HG02571 (cell line): Measurements from ENCODE around the gene CHTF8.

Experiments used
- ATAC-seq: cut with Tn5 transposase; IDR thresholded peaks from one replicate; pipeline ENCODE4 v1.9.1; 2021; ENCODE audit warnings: mild to moderate bottlenecking, moderate library complexity; ENCODE audit not compliant: unreplicated experiment

Gene CHTF8

DNA sequence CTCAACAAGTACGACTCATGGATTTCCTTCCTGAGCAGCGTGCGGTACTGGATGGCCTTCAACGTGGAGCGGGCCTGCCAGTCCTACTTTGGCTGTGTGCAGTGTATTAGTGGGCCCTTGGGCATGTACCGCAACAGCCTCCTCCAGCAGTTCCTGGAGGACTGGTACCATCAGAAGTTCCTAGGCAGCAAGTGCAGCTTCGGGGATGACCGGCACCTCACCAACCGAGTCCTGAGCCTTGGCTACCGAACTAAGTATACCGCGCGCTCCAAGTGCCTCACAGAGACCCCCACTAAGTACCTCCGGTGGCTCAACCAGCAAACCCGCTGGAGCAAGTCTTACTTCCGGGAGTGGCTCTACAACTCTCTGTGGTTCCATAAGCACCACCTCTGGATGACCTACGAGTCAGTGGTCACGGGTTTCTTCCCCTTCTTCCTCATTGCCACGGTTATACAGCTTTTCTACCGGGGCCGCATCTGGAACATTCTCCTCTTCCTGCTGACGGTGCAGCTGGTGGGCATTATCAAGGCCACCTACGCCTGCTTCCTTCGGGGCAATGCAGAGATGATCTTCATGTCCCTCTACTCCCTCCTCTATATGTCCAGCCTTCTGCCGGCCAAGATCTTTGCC lies 17.9 kb downstream of the CHTF8 start:
- ATAC-seq = no peak

DNA sequence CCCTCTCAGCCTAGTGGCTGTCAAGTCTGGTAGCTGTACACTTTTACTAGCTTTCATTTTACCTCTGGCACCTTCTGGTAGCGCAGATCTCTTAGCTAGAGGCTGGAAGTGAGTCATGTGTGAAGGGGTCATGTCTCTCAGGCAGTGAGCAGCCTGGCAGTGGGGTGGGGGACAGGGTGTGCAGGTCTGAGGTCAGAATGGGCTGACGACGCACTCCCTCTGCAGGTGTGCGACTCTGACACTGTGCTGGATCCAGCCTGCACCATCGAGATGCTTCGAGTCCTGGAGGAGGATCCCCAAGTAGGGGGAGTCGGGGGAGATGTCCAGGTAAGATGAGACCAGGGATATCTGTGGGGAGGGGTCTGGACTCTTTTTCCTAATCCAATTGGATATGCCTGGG lies 19.2 kb downstream of the CHTF8 start:
- ATAC-seq = no peak

DNA sequence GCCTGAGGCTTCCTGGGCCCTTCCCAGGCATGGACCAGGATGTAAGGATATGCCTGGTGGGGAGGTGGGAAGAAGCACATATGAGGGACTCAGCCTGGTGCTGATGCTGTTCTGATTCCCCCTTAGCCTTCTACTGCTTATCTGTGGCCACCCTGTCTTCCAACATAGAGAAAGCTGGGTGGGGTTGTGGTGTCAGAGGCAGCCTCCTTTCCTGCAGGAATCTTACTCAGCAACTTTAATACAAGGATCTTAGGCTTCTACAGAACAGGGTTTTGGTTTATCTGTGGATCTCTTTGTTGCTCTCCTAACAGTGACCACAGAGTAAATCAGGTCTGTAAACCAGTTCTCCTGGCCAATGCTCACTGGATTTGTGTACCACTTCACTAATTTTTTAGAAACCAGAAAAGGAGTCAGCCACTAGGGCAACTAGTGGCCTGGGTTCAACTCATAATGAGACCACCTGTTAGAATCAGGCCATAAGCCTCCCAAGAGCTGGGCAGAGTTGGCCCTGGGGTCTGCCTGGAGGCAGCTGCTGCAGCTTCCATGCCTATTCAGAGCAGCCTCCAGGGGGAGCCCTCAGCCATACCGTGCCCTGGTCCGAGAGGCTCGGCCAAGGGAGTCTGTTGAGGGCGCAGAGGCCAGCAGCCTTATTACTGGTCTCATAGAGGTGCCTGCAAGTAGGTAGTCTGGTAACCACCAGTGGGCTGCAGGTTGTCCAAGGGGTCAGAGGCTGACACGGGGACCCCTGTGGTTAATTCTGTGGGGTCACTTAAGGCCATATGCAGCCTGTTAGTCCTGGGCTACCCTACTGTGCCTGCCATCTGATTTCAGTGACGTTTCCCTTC lies 19.9 kb downstream of the CHTF8 start:
- no peak for ATAC-seq

GRCh38 chr16:69111876-69112230 lies 20.5 kb downstream of the CHTF8 start:
- no peak for ATAC-seq

DNA sequence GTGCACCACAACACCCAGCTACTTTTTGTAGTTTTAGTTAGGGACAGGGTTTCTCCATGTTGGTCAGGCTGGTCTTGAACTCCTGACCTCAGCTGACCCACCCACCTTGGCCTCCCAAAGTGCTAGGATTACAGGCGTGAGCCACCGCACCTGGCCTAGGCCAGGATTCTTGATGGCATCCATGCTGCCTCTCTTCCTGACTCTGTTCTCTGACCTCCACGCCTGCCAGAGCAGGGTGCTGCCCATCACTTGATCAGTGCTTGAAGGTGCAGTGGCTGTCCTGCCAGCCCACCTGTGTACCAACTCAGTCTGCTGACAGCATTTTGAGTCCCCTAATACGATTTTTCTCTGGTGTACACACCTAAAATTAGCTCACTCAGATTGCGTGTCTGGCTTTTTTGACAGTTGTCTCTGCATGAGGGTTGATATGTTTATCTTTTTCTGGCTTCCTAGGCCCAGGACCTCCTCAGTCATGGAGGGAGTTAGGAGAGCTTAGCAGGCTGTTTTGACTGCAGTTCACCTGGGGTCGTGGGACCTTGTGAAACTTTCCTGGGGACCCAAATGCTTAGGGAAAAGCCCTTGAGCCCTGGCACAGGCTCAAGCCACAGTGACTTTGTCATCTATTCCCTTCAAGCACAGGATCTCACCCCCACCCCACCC lies 21.0 kb downstream of the CHTF8 start:
- ATAC-seq = no peak

GRCh38 chr16:69110406-69110805 lies 22.0 kb downstream of the CHTF8 start:
- ATAC-seq = no peak

- no peak for ATAC-seq
These were observed 22.7 kb downstream of the CHTF8 start for GRCh38 chr16:69109486-69110270.

DNA sequence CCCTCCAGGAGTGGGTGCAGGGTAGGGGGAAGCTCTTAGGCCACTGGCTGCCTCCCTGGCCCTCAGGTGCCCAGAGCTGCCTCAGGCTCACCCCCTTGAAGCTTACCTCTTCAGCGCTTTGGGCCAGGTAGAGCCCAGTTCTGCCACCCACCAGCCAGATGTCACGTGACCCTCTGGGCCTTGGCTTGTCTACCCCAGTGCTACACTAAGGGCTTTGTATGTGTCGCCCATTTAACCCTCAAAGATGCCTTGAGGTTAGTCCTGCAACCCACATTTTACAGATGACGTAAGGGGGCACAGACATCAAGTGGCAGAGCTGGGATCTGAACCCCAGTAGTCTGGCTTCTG lies 23.5 kb downstream of the CHTF8 start:
- ATAC-seq = no peak

DNA sequence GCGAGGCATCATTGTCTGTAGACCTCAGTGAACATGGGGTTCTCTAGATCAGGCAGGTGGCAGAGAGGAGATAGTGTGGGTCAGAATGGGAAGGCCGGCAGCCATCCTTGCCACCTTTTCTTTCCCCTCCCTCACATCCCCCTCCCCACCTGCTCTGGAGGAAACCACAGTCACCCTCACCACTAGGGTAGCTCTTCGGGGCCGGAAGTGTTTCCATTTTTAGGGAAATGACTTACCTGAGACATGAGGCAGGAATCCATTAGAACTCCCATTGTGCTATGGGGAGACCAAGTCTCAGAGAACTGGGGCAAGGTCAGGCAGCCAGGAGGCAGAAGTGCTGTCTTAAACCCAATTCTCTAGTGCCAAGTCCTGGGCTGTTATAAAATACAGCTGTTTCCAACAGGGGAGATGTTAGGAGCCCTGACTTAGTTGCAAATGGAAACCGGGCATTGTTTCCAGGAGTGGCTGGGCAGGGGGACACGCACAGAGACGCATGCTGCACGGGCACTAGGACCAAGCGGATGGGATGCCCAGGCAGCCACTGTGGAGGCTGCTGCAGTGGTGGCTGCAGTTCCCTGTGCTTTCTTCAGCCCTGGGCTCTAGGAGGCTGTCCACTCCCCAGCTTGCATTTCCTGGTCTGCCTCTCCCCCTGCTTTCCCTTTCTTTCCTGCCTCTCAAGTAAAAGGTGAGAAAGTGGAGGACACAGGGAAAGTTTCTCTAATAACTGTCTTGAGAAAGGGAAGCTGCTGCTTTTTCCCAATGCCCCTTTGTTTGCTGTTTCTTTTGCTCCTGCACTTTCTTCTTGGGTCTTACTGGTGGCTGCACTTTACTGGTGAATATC lies 24.1 kb downstream of the CHTF8 start:
- ATAC-seq = no peak

- ATAC-seq = no peak
These were observed 24.9 kb downstream of the CHTF8 start for GRCh38 chr16:69107316-69107962.

GRCh38 chr16:69106491-69107315 lies 25.7 kb downstream of the CHTF8 start:
- no peak for ATAC-seq

DNA sequence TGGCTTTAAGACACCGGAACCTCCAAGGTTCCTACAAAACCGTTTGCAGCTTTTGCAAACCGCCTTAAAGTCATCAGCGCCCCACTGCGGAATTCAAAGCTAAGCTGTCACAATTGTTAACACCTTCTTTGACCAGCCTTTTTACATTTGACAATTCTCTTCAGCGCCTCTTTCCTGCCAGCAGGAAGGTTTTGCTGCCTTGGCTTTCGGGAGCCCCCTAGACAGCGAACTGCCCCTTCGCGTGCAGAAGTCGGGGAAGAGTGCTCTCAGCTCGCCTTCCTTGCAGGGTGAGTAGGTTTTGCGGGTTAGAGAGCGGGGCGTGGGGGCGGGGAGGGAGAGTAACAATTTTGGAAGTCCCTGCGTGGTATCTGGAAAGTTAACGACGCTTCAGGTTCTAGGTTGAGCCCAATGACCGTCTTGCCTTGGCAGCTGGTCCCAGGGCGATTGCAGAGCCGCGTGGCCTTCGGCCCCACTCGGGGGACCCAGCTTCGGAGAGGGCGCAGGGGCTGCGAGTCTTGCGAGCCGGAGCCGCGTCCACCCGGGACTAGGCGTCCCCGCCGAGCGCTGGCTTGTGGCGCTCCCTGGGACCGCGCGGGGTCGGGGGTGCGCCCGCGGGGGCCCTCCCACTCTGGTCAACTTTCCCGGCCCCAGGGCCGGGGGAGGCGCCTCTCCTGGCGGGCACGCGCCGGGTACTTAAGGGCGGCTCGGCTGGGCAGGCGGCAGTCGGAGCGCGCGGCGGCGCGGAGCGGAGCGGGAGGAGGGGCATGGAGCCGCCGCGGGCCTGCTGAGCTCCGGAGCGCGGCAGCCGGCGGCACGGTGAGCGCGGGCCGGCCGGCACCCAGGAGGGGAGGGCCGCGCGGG lies 26.7 kb downstream of the CHTF8 start, which contains the start of gene HAS3:
HAS3 (plus strand) TSS at position 153 of the 861 bp plus-strand sequence. CDS start 3,743 bp downstream, outside the sequence.
- ATAC-seq = no peak

- ATAC-seq = no peak
These were observed 32.2 kb downstream of the CHTF8 start for GRCh38 chr16:69100071-69100691.

DNA sequence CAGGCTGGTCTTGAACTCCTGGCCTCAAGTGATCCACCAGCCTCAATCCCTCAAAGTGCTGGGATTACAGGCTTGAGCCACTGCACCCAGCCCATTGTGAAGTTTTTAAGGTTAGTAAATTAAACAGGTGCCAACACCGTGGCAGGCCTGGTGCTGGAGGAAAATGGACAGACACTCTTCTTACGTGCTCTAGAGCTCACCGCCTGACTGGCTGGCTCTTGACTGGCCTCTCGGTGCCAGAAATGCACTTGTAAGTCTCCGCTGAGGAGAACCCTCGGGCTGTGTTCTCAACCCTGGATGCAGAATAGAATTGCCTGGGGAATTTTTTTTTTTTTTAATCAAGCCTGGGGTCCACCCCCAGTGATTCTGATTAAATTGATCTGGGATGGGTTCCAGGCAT lies 37.2 kb downstream of the CHTF8 start:
- no peak for ATAC-seq

- ATAC-seq = no peak
These were observed 37.9 kb downstream of the CHTF8 start for GRCh38 chr16:69094501-69094900.

DNA sequence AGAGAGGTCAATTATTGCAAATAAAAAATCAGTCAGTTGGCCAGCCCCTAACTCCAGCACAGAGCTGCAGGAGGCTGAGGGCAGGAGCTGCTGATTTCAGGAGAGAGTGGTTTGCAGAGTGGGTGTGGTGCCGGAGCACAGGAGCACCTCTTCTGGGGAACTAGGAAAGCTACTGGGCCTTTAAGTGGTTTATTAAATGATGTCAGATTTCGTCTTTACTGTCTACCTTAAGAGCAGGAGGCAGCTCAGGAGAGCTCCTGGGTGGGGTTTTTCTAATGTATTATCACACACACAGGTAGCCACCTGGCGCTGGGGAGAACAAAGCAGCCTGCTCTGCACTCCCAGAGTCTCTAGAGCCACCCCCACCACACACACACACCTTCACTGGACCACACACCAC lies 38.4 kb downstream of the CHTF8 start:
- no peak for ATAC-seq

DNA sequence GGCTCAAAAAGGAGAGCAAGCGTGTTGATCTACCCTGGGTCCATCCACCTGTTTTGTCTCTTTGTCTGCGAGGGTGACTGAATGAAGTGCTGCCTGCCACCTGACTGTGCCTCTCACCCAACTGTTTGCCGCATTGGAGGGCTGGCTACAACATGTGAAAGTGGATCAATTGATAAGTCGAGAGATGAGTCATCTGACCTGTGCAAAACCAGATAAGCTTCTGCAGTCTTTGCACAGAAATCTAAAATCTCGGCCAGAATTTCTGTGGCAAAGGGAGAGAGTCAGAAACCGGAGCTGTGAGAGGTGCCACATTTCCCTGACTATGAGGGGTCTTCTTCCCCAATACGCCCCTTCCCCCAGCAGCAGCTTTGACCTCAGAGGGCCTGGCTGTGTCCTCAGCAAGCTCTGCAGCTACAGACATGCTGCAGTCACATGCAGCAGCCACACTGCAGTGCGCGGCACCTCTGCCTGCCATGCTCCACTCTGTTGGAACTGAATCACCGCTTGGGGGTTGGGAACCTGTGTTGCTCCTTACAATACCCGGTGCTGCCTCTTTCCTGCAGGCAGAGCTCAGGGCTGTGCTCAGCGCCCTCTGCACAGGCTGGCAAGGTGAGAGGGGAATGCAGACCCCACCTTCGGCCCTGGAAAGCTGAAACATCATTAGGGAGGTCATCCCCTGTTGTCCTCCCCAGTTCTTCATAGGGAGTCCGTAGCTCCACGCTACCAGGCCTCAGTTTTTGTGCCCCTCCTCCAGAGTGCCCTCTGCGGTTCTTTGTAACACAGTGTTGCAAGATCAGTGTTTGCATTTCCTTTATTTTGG lies 43.1 kb downstream of the CHTF8 start:
- no peak for ATAC-seq
